PFSK-1 (cell line): ENCODE results near the gene ZNF22.

ENCODE experiments used
- POLR2AphosphoS5 ChIP-seq: IDR thresholded peaks from 2 replicates; pipeline ENCODE4 v1.6.1; 2012; ENCODE audit warnings: low read depth, mild to moderate bottlenecking, control low read depth, low read length, moderate library complexity
- REST ChIP-seq, 2 experiments: IDR thresholded peaks; 2 replicates each; pipeline versions ENCODE4 v1.6.1 to v1.8.0; 2011 to 2012; ENCODE audit warnings: low read depth in 2 of 2, low read length in 2 of 2, control low read depth in 1 of 2, inconsistent platforms in 1 of 2, mild to moderate bottlenecking in 1 of 2, moderate library complexity in 1 of 2; ENCODE audit not compliant: insufficient read depth in 1 of 2
- SIN3A ChIP-seq: IDR thresholded peaks from 2 replicates; pipeline ENCODE4 v1.6.1; 2012; ENCODE audit warnings: mild to moderate bottlenecking, low read length, moderate library complexity, borderline replicate concordance; ENCODE audit not compliant: insufficient read depth
- TAF1 ChIP-seq: IDR thresholded peaks from 2 replicates; pipeline ENCODE4 v1.6.1; 2012; ENCODE audit warnings: low read length, control low read depth, borderline replicate concordance; ENCODE audit not compliant: insufficient read depth

GRCh38 chr10:44970812-44971395 is 29.8 kb upstream of the ZNF22 start:
- TF ChIP-seq REST (IDR thresholded peaks at IDR 0.05; ENCODE audit: insufficient read depth in 1 of 2, low read depth in 2 of 2, low read length in 2 of 2): no peak
- TF ChIP-seq SIN3A: no peak
- TF ChIP-seq POLR2AphosphoS5: no peak
- TF ChIP-seq TAF1: no peak
